PFSK-1 (cell line): ENCODE measurements around the gene RPS6KA2.

Experiments
- POLR2AphosphoS5 ChIP-seq: IDR thresholded peaks from 2 replicates; pipeline ENCODE4 v1.6.1; 2012; ENCODE audit warnings: low read depth, mild to moderate bottlenecking, control low read depth, low read length, moderate library complexity
- SIN3A ChIP-seq: IDR thresholded peaks from 2 replicates; pipeline ENCODE4 v1.6.1; 2012; ENCODE audit warnings: mild to moderate bottlenecking, low read length, moderate library complexity, borderline replicate concordance; ENCODE audit not compliant: insufficient read depth

DNA sequence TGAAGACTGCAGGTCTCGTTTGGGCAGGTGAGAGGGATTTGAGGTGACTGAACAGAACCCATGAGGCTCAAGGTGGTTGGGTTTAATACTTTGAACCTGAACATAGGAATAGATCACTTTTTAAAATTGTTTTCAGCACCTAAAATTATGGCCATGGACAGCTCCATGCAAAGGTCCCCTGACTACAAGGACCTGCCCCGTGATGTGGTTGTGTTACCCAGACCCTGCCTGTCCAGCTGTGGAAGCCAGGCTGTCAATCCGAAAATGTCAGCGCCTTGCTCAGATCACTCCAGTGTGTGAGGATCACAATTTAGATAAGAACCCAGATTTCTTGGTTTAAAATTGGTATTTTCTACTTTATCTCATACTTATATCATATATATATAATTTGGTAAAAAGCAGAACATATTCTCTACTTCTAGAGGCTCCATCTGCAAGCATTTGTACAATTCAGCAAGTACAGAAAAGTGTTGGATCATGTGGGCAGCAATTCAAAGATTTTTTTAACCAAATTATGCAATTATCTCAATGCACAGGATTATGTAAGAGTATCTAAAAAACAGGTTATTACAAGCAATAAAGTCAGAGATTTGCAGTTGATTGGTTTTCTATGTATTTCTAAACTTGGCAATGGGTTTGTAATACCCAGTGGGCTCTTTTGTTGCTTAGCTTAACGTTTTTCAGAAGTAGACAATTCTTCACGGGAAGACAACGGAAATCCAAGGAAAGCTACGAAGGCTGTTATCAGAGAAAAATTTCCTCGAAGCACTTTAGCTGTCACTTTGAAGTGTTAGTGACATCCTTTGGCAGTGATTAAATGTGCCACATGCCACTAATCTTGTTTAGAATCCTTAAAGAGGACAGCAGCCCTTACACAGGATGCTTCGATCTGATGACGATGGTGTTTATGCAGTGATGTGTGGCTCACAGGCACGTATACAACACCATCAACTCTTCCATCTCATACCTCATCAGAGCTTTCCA is 24.1 kb upstream of the RPS6KA2 start:
- no peak for TF ChIP-seq SIN3A
- TF ChIP-seq POLR2AphosphoS5 = no peak
